GM12878 (cell line): ENCODE data around the gene CA7. TPM values are rescaled to one million over a fixed set of nuclear protein-coding genes. Genes with fewer than 3 reads are reported as not detected.

Experiments
- ATAC-seq: fragments of 200-7000 bp; cut with Tn5 transposase; 3 replicates; pipeline ENCODE4 v1.9.1; 2020; ENCODE audit warnings: mild to moderate bottlenecking, moderate library complexity
- BruUV-seq: library from RNA; stranded (reverse); fragments of 400-500 nt; replicated peaks from 2 replicates; lab custom pipeline; 2021; lab: Mats Ljungman, UMichigan
- CTCF ChIA-PET: fragments of 300-600 bp; sonication (Branson Sonifier 250); formaldehyde crosslinking; extraction: SDS; loops from one replicate; lab custom pipeline; 2021; ENCODE audit warnings: inconsistent platforms; lab: Yijun Ruan, JAX
- POLR2A ChIA-PET: fragments of 350-600 bp; formaldehyde crosslinking; extraction: SDS; loops from one replicate; lab custom pipeline; 2021; ENCODE audit warnings: inconsistent platforms; lab: Charles Lee
- RAD21 ChIA-PET: fragments of 300-600 bp; sonication (Branson Sonifier 250); formaldehyde crosslinking; loops from one replicate; lab custom pipeline; 2023; ENCODE audit warnings: antibody characterized with exemption; ENCODE audit not compliant: unreplicated experiment; lab: Charles Lee
- SMC1A ChIA-PET: fragments of 300-600 bp; sonication (Branson Sonifier 250); formaldehyde crosslinking; loops from one replicate; lab custom pipeline; 2023; ENCODE audit not compliant: unreplicated experiment, uncharacterized antibody; lab: Charles Lee
- DNase-seq: peaks from one replicate; pipeline ENCODE4 v3.0.0-alpha.2; 2011; ENCODE audit warnings: low read depth, low spot score
- FAIRE-seq: peaks from 3 replicates; lab custom pipeline; 2011; peaks lifted over from hg19 to GRCh38; lab: Jason Lieb, UNC
- H2AFZ ChIP-seq: 2 replicates; pipeline ENCODE4 v1.6.0; 2011; ENCODE audit warnings: low read depth, low read length, control low read depth; ENCODE audit not compliant: control insufficient read depth
- H3K27ac ChIP-seq: 2 replicates; pipeline ENCODE4 v1.5.1; 2011; ENCODE audit warnings: control low read depth; ENCODE audit not compliant: control insufficient read depth, insufficient read depth
- H3K27me3 ChIP-seq, 2 experiments: replicated peaks in 1 of 2; 2 replicates each; pipeline versions ENCODE4 v1.6.0 to v1.6.1; 2011; ENCODE audit warnings: low read length in 1 of 2; ENCODE audit not compliant: control insufficient read depth in 2 of 2, insufficient read depth in 2 of 2
- H3K36me3 ChIP-seq, 2 experiments: 2 replicates each; pipeline ENCODE4 v1.5.1; 2011; ENCODE audit warnings: low read length in 1 of 2; ENCODE audit not compliant: control insufficient read depth in 2 of 2, insufficient read depth in 2 of 2
- H3K4me1 ChIP-seq: 2 replicates; pipeline ENCODE4 v1.6.1; 2011; ENCODE audit warnings: mild to moderate bottlenecking, low read length, moderate library complexity, mixed read lengths; ENCODE audit not compliant: control insufficient read depth, insufficient read depth
- H3K4me2 ChIP-seq: 2 replicates; pipeline ENCODE4 v1.6.0; 2011; ENCODE audit warnings: control low read depth; ENCODE audit not compliant: control insufficient read depth, insufficient read depth
- H3K4me3 ChIP-seq: fragments of 200-600 bp; sonication (generic); 2 replicates; pipeline ENCODE4 v1.5.1; 2016
- H3K79me2 ChIP-seq: 2 replicates; pipeline ENCODE4 v1.6.0; 2011; ENCODE audit warnings: low read length; ENCODE audit not compliant: control insufficient read depth, insufficient read depth
- H3K9ac ChIP-seq: 2 replicates; pipeline ENCODE4 v1.8.0; 2011; ENCODE audit warnings: low read length, control low read depth, mixed read lengths; ENCODE audit not compliant: control insufficient read depth, insufficient read depth
- H3K9me3 ChIP-seq: replicated peaks from 3 replicates; pipeline ENCODE4 v1.5.1; 2011; ENCODE audit warnings: mild to moderate bottlenecking, low read length; ENCODE audit not compliant: control insufficient read depth, insufficient read depth
- H4K20me1 ChIP-seq: 2 replicates; pipeline ENCODE4 v1.6.0; 2011; ENCODE audit not compliant: control insufficient read depth, insufficient read depth
- BRCA1 ChIP-seq: IDR thresholded peaks from 2 replicates; pipeline ENCODE4 v1.6.1; 2011; ENCODE audit warnings: low read depth, low read length, improper control_type of control experiment
- CHD1 ChIP-seq: IDR thresholded peaks from 2 replicates; pipeline ENCODE4 v1.6.1; 2012; ENCODE audit warnings: low read depth, low read length, improper control_type of control experiment
- HDGF ChIP-seq: fragments of 450-650 bp; IDR thresholded peaks from 2 replicates; pipeline ENCODE4 v1.6.1; 2016; ENCODE audit warnings: antibody characterized with exemption
- RB1 ChIP-seq: fragments of 450-650 bp; formaldehyde crosslinking; IDR thresholded peaks from 2 replicates; pipeline ENCODE4 v1.6.1; 2017; ENCODE audit warnings: mild to moderate bottlenecking, borderline replicate concordance
- SREBF1 ChIP-seq: IDR thresholded peaks from 2 replicates; pipeline ENCODE4 v1.6.1; 2012; ENCODE audit warnings: mild to moderate bottlenecking, low read length
- ZNF217 ChIP-seq: fragments of 450-650 bp; IDR thresholded peaks from 2 replicates; pipeline ENCODE4 v1.6.1; 2017; ENCODE audit warnings: antibody characterized with exemption, mild to moderate bottlenecking
- WGBS: methylation state at CpG from one replicate; pipeline ENCODE4 v1.1.6; 2016; ENCODE audit warnings: low lambda C conversion rate; ENCODE audit not compliant: insufficient replicate concordance, insufficient coverage; ENCODE audit errors: missing lambda C conversion rate; 5-methylcytosine and 5-hydroxymethylcytosine counted together
- in situ Hi-C: fragments of 300-500 bp; cut with MboI; formaldehyde crosslinking; loops from 9 replicates; pipeline ENCODE4 v1.14.3; 2018; ENCODE audit warnings: mixed read lengths
- intact Hi-C: fragments of 100-400 bp; cut with micrococcal nuclease; formaldehyde crosslinking; loops from one replicate; pipeline ENCODE4 v1.14.2; 2022; ENCODE audit not compliant: unreplicated experiment
- polyA plus RNA-seq, 11 experiments: library from polyadenylated mRNA; depleted of rRNA in 4 of 11; unstranded in 6 of 11; stranded (reverse) in 5 of 11; fragments of >200 nt; fragmentation: Nextera tagmentation in 4 of 11; fragmentation: Illumina TruSeq in 1 of 11; extraction: Ambion mirVana in 4 of 11; extraction: Trizol in 1 of 11; gene quantifications; 1 replicate in 1 of 11; 2 replicates in 10 of 11; pipeline versions ENCODE4 v1.2.1 to v1.2.3, GENCODE V29; 2011 to 2016; ENCODE audit warnings: inconsistent platforms in 2 of 11, missing spikeins in 2 of 11, low read depth in 1 of 11
- total RNA-seq, 4 experiments: library from RNA; depleted of rRNA in 3 of 4; stranded (reverse); fragments of >200 nt in 3 of 4; fragmentation: Illumina TruSeq in 1 of 4; extraction: Trizol in 1 of 4; gene quantifications; 2 replicates each; pipeline versions ENCODE4 v1.2.1 to v1.2.3, GENCODE V29; 2013 to 2021
- TF ChIP-seq, protein P1 (sequence below): fragments of 450-650 bp; IDR thresholded peaks from 2 replicates; pipeline ENCODE4 v1.6.1; 2018; ENCODE audit warnings: borderline replicate concordance, mild to moderate bottlenecking; ENCODE audit not compliant: partially characterized antibody
- TF ChIP-seq, protein P2 (sequence below): fragments of 450-650 bp; IDR thresholded peaks from 2 replicates; pipeline ENCODE4 v1.6.1; 2016; ENCODE audit warnings: mild to moderate bottlenecking
- TF ChIP-seq, protein P3 (sequence below): IDR thresholded peaks from 2 replicates; pipeline ENCODE4 v1.6.1; 2012; ENCODE audit warnings: improper control_type of control experiment, low read depth, low read length; ENCODE audit not compliant: insufficient replicate concordance
- TF ChIP-seq, protein P4 (sequence below): IDR thresholded peaks from 2 replicates; pipeline ENCODE4 v1.6.1; 2011; ENCODE audit warnings: low read depth, mild to moderate bottlenecking, low read length, moderate library complexity, borderline replicate concordance; ENCODE audit errors: extremely low read depth

Gene CA7
- total and polyA plus RNA-seq, 10 of the 15 experiments (the other 5 are each of a cell fraction or from before 2014, with no cell fraction given) = 0.04 TPM; not detected in 9

DNA sequence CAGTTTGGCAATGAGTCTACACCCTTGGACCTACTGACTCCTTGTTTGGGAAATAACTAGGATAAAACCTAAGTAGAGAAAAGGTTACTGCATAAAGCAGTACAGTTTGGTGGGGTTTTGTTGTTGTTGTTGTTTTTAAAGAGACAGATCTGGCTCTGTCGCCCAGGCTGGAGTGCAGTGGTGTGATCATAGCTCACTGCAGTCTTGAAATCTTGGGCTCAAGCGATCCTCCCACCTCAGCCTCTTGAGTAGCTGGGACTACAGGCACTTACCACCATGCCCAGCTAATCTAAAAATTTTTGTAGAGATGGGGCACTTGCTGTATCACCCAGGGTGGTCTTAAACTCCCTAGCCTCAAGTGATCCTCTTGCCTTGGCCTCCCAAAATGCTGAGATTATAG, 37.3 kb downstream of the CA7 start:
- Histone ChIP-seq H3K27ac (no peak overlapping the region), H3K79me2 (peaks cover 11% of the 10 kb centered on the region), H3K4me1 (peaks cover 16% of the 10 kb centered on the region), H3K9ac (peak overlapping the region; percentile 39; the same call in 1 of the 2 replicates), H3K9me3 (no peaks in the 10 kb centered on the region), H3K4me2 (peak overlapping the region; percentile 99), H3K36me3 (peaks cover 1 to 5% of the 10 kb centered on the region in 2 experiments), H2AFZ (no peak overlapping the region), H3K27me3 (no peaks in the 10 kb centered on the region), H4K20me1 (no peaks in the 10 kb centered on the region), H3K4me3 (peak overlapping the region; percentile 40; the same call in 1 of the 2 replicates)
- in situ Hi-C loops (no loop called here), intact Hi-C loops (no loop called here)
- peak; percentile 35 for FAIRE-seq
- DNase-seq = no peak
- 100% methylated on average over 2 of the region's 2 CpGs for WGBS
- SMC1A ChIA-PET = interaction anchor here (0.6 to 2.3 kb wide), 7 partner anchors 9 to 153 kb away, joined by 3 to 8 read pairs (median 4); partner anchors contain the start of gene NAE1
- RAD21 ChIA-PET = interaction anchor here (0.8 to 2.5 kb wide), 8 partner anchors 9 to 150 kb away, joined by 3 to 12 read pairs (median 4); partner anchors contain the start of gene NAE1
- POLR2A ChIA-PET = interaction anchor here (0.9 to 1.3 kb wide), 3 partner anchors 11 to 139 kb away, joined by 3 to 6 read pairs (median 3); no protein-coding TSS in a partner anchor
- no peak for ATAC-seq
- BruUV-seq = no TSS peak
- CTCF ChIA-PET = interaction anchor here (0.8 to 5.2 kb wide), 8 partner anchors 9 to 292 kb away, joined by 3 to 34 read pairs (median 11); partner anchors contain the start of gene NAE1
- TF ChIP-seq RB1 = no peak
- TF ChIP-seq BRCA1 = no peak
- no peak for TF ChIP-seq ZNF217
- TF ChIP-seq, protein P1, sequence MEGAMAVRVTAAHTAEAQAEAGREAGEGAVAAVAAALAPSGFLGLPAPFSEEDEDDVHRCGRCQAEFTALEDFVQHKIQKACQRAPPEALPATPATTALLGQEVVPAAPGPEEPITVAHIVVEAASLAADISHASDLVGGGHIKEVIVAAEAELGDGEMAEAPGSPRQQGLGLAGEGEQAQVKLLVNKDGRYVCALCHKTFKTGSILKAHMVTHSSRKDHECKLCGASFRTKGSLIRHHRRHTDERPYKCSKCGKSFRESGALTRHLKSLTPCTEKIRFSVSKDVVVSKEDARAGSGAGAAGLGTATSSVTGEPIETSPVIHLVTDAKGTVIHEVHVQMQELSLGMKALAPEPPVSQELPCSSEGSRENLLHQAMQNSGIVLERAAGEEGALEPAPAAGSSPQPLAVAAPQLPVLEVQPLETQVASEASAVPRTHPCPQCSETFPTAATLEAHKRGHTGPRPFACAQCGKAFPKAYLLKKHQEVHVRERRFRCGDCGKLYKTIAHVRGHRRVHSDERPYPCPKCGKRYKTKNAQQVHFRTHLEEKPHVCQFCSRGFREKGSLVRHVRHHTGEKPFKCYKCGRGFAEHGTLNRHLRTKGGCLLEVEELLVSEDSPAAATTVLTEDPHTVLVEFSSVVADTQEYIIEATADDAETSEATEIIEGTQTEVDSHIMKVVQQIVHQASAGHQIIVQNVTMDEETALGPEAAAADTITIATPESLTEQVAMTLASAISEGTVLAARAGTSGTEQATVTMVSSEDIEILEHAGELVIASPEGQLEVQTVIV = no peak
- TF ChIP-seq, protein P2, sequence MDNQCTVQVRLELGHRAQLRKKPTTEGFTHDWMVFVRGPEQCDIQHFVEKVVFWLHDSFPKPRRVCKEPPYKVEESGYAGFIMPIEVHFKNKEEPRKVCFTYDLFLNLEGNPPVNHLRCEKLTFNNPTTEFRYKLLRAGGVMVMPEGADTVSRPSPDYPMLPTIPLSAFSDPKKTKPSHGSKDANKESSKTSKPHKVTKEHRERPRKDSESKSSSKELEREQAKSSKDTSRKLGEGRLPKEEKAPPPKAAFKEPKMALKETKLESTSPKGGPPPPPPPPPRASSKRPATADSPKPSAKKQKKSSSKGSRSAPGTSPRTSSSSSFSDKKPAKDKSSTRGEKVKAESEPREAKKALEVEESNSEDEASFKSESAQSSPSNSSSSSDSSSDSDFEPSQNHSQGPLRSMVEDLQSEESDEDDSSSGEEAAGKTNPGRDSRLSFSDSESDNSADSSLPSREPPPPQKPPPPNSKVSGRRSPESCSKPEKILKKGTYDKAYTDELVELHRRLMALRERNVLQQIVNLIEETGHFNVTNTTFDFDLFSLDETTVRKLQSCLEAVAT = no peak
- no peak for TF ChIP-seq CHD1
- no peak for TF ChIP-seq HDGF
- TF ChIP-seq, protein P3, sequence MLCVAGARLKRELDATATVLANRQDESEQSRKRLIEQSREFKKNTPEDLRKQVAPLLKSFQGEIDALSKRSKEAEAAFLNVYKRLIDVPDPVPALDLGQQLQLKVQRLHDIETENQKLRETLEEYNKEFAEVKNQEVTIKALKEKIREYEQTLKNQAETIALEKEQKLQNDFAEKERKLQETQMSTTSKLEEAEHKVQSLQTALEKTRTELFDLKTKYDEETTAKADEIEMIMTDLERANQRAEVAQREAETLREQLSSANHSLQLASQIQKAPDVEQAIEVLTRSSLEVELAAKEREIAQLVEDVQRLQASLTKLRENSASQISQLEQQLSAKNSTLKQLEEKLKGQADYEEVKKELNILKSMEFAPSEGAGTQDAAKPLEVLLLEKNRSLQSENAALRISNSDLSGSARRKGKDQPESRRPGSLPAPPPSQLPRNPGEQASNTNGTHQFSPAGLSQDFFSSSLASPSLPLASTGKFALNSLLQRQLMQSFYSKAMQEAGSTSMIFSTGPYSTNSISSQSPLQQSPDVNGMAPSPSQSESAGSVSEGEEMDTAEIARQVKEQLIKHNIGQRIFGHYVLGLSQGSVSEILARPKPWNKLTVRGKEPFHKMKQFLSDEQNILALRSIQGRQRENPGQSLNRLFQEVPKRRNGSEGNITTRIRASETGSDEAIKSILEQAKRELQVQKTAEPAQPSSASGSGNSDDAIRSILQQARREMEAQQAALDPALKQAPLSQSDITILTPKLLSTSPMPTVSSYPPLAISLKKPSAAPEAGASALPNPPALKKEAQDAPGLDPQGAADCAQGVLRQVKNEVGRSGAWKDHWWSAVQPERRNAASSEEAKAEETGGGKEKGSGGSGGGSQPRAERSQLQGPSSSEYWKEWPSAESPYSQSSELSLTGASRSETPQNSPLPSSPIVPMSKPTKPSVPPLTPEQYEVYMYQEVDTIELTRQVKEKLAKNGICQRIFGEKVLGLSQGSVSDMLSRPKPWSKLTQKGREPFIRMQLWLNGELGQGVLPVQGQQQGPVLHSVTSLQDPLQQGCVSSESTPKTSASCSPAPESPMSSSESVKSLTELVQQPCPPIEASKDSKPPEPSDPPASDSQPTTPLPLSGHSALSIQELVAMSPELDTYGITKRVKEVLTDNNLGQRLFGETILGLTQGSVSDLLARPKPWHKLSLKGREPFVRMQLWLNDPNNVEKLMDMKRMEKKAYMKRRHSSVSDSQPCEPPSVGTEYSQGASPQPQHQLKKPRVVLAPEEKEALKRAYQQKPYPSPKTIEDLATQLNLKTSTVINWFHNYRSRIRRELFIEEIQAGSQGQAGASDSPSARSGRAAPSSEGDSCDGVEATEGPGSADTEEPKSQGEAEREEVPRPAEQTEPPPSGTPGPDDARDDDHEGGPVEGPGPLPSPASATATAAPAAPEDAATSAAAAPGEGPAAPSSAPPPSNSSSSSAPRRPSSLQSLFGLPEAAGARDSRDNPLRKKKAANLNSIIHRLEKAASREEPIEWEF = no peak
- TF ChIP-seq, protein P4, sequence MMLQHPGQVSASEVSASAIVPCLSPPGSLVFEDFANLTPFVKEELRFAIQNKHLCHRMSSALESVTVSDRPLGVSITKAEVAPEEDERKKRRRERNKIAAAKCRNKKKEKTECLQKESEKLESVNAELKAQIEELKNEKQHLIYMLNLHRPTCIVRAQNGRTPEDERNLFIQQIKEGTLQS = no peak
- no peak for TF ChIP-seq SREBF1
